H1 (cell line): ENCODE results near the gene RNMT. TPM values are rescaled to one million over a fixed set of nuclear protein-coding genes. Genes with fewer than 3 reads are reported as not detected.

Experiments used
- CTCF ChIA-PET: fragments of 300-600 bp; sonication (Branson Sonifier 250); formaldehyde crosslinking; loops from one replicate; lab custom pipeline; 2021; ENCODE audit not compliant: partially characterized antibody; lab: Charles Lee
- POLR2A ChIA-PET: fragments of 300-600 bp; sonication (Branson Sonifier 250); formaldehyde crosslinking; loops from one replicate; lab custom pipeline; 2021; ENCODE audit warnings: inconsistent platforms; ENCODE audit not compliant: partially characterized antibody; lab: Charles Lee
- DNase-seq, 2 experiments: peaks; one replicate each; pipeline versions ENCODE4 v3.0.0 to v3.0.0-alpha.2; 2010 to 2022; ENCODE audit warnings: low spot score in 2 of 2, low read depth in 1 of 2, mixed read lengths in 1 of 2
- FAIRE-seq: peaks from 2 replicates; lab custom pipeline; 2011; peaks lifted over from hg19 to GRCh38; lab: Jason Lieb, UNC
- H2AFZ ChIP-seq: 2 replicates; pipeline ENCODE4 v1.8.1; 2012; ENCODE audit warnings: low read length, inconsistent platforms
- H2AK5ac ChIP-seq: 2 replicates; pipeline ENCODE4 v1.6.1; 2013; ENCODE audit warnings: low read depth, low read length
- H2BK120ac ChIP-seq: replicated peaks from 2 replicates; pipeline ENCODE3; 2013; ENCODE audit warnings: low read depth, low read length, inconsistent platforms
- H2BK12ac ChIP-seq: 2 replicates; pipeline ENCODE4 v1.6.1; 2013; ENCODE audit warnings: low read depth, low read length
- H2BK15ac ChIP-seq: 2 replicates; pipeline ENCODE4 v1.6.1; 2013; ENCODE audit warnings: low read length
- H2BK20ac ChIP-seq: 2 replicates; pipeline ENCODE4 v1.6.1; 2013; ENCODE audit warnings: low read length
- H2BK5ac ChIP-seq: 2 replicates; pipeline ENCODE4 v1.6.1; 2013; ENCODE audit warnings: low read depth, low read length
- H3K14ac ChIP-seq: 2 replicates; pipeline ENCODE4 v1.6.1; 2013; ENCODE audit warnings: inconsistent platforms; ENCODE audit not compliant: insufficient read length
- H3K18ac ChIP-seq: 2 replicates; pipeline ENCODE4 v1.6.1; 2013; ENCODE audit warnings: low read length; ENCODE audit errors: extremely low read depth
- H3K23ac ChIP-seq: 2 replicates; pipeline ENCODE4 v1.6.1; 2013; ENCODE audit warnings: inconsistent platforms; ENCODE audit not compliant: insufficient read length
- H3K23me2 ChIP-seq: 2 replicates; pipeline ENCODE4 v1.6.1; 2013; ENCODE audit warnings: low read depth, low read length
- H3K27ac ChIP-seq: 2 replicates; pipeline ENCODE4 v1.6.1; 2011; ENCODE audit warnings: low read depth, low read length, inconsistent platforms
- H3K27me3 ChIP-seq, 4 experiments: replicated peaks in 1 of 4; 1 replicate in 1 of 4; 2 replicates in 3 of 4; pipeline versions ENCODE4 v1.6.1 to v1.8.1; 2011 to 2013; ENCODE audit warnings: low read length in 3 of 4, mild to moderate bottlenecking in 3 of 4, inconsistent platforms in 2 of 4, mixed read lengths in 2 of 4, moderate library complexity in 1 of 4; ENCODE audit not compliant: control insufficient read depth in 3 of 4, insufficient read depth in 3 of 4; ENCODE audit errors: extremely low read depth in 1 of 4
- H3K36me3 ChIP-seq, 4 experiments: 2 replicates each; pipeline versions ENCODE4 v1.6.1 to v1.8.1; 2011 to 2013; ENCODE audit warnings: mild to moderate bottlenecking in 4 of 4, low read length in 3 of 4, moderate library complexity in 2 of 4, control low read depth in 1 of 4, inconsistent platforms in 1 of 4; ENCODE audit not compliant: insufficient read depth in 4 of 4, control insufficient read depth in 2 of 4
- H3K4ac ChIP-seq: replicated peaks from 2 replicates; pipeline ENCODE3; 2013; ENCODE audit warnings: low read length, low read depth, mixed read lengths, inconsistent platforms; ENCODE audit not compliant: insufficient read length
- H3K4me1 ChIP-seq, 4 experiments: replicated peaks in 1 of 4; 1 replicate in 1 of 4; 2 replicates in 3 of 4; pipeline versions ENCODE4 v1.6.1 to v1.8.1; 2011 to 2013; ENCODE audit warnings: low read length in 3 of 4, inconsistent platforms in 2 of 4, mixed read lengths in 1 of 4; ENCODE audit not compliant: insufficient read depth in 4 of 4, control insufficient read depth in 3 of 4
- H3K4me2 ChIP-seq, 2 experiments: 2 replicates each; pipeline versions ENCODE4 v1.6.1 to v1.8.1; 2011 to 2013; ENCODE audit warnings: low read depth in 2 of 2, low read length in 2 of 2, control low read depth in 1 of 2, inconsistent platforms in 1 of 2, mild to moderate bottlenecking in 1 of 2; ENCODE audit not compliant: insufficient read depth in 1 of 2
- H3K4me3 ChIP-seq, 4 experiments: fragments of 200-600, 300-600 bp in 1 of 4; sonication (generic), shearing (Covaris generic), sonication (Bioruptor Twin) in 1 of 4; 2 replicates each; pipeline versions ENCODE4 v1.5.1 to v1.8.1; 2011 to 2016; ENCODE audit warnings: low read length in 4 of 4, low read depth in 3 of 4, control low read depth in 2 of 4, inconsistent platforms in 2 of 4, mild to moderate bottlenecking in 2 of 4, mixed read lengths in 1 of 4, moderate library complexity in 1 of 4; ENCODE audit not compliant: insufficient read depth in 2 of 4; ENCODE audit errors: extremely low read depth in 1 of 4
- H3K56ac ChIP-seq: replicated peaks from 2 replicates; pipeline ENCODE3; 2013; ENCODE audit warnings: low read depth, mild to moderate bottlenecking, mixed read lengths, low read length, inconsistent platforms; ENCODE audit not compliant: insufficient read length
- H3K79me1 ChIP-seq: 2 replicates; pipeline ENCODE4 v1.6.1; 2013; ENCODE audit warnings: low read depth, low read length, control low read depth
- H3K79me2 ChIP-seq, 2 experiments: 2 replicates each; pipeline versions ENCODE4 v1.6.1 to v1.8.1; 2012 to 2013; ENCODE audit warnings: low read length in 2 of 2, mild to moderate bottlenecking in 2 of 2, inconsistent platforms in 1 of 2; ENCODE audit not compliant: insufficient read depth in 2 of 2, control insufficient read depth in 1 of 2
- H3K9ac ChIP-seq, 4 experiments: replicated peaks in 1 of 4; 1 replicate in 1 of 4; 2 replicates in 3 of 4; pipeline versions ENCODE4 v1.6.1 to v1.8.1; 2011 to 2013; ENCODE audit warnings: low read depth in 3 of 4, low read length in 3 of 4, control low read depth in 2 of 4, mild to moderate bottlenecking in 2 of 4, moderate library complexity in 2 of 4, inconsistent platforms in 1 of 4; ENCODE audit errors: extremely low read depth in 1 of 4
- H3K9me3 ChIP-seq, 2 experiments: 2 replicates each; pipeline versions ENCODE4 v1.6.1 to v1.8.1; 2012 to 2013; ENCODE audit warnings: mild to moderate bottlenecking in 2 of 2, moderate library complexity in 2 of 2, control low read depth in 1 of 2, inconsistent platforms in 1 of 2, low read depth in 1 of 2, low read length in 1 of 2, mixed read lengths in 1 of 2; ENCODE audit not compliant: insufficient read depth in 2 of 2
- H4K20me1 ChIP-seq, 2 experiments: replicated peaks in 1 of 2; 2 replicates each; pipeline versions ENCODE3 to v1.8.1; 2011 to 2013; ENCODE audit warnings: inconsistent platforms in 2 of 2, low read length in 2 of 2, mild to moderate bottlenecking in 1 of 2; ENCODE audit not compliant: insufficient read depth in 2 of 2, control insufficient read depth in 1 of 2
- H4K5ac ChIP-seq: 2 replicates; pipeline ENCODE4 v1.6.1; 2013; ENCODE audit warnings: low read length, low read depth, mixed read lengths, inconsistent platforms; ENCODE audit not compliant: insufficient read length
- H4K8ac ChIP-seq: 2 replicates; pipeline ENCODE4 v1.8.0; 2013; ENCODE audit warnings: mild to moderate bottlenecking, moderate library complexity, low read length, inconsistent platforms; ENCODE audit not compliant: insufficient read depth; ENCODE audit errors: extremely low read depth
- H4K91ac ChIP-seq: replicated peaks from 2 replicates; pipeline ENCODE3; 2013; ENCODE audit warnings: low read length, mixed read lengths, inconsistent platforms; ENCODE audit not compliant: insufficient read length
- BCL11A ChIP-seq, 2 experiments: IDR thresholded peaks; one replicate each; pipeline ENCODE4 v1.6.1; 2011; ENCODE audit warnings: low read depth in 2 of 2, low read length in 2 of 2, mild to moderate bottlenecking in 2 of 2
- CHD2 ChIP-seq: IDR thresholded peaks from 2 replicates; pipeline ENCODE4 v1.6.1; 2012; ENCODE audit warnings: low read length, improper control_type of control experiment
- EP300 ChIP-seq, 2 experiments: IDR thresholded peaks; 1 replicate in 1 of 2; 2 replicates in 1 of 2; pipeline ENCODE4 v1.6.1; 2011 to 2012; ENCODE audit warnings: low read depth in 2 of 2, low read length in 2 of 2, mild to moderate bottlenecking in 2 of 2, borderline replicate concordance in 1 of 2, inconsistent platforms in 1 of 2, moderate library complexity in 1 of 2
- HDAC2 ChIP-seq, 2 experiments: fragments of 300-600 bp in 1 of 2; sonication (generic) in 1 of 2; IDR thresholded peaks; 2 replicates each; pipeline ENCODE4 v1.6.1; 2011 to 2012; ENCODE audit warnings: low read depth in 2 of 2, low read length in 2 of 2, mild to moderate bottlenecking in 2 of 2, moderate library complexity in 2 of 2, borderline replicate concordance in 1 of 2, inconsistent platforms in 1 of 2
- NANOG ChIP-seq: IDR thresholded peaks from 2 replicates; pipeline ENCODE4 v1.6.1; 2011; ENCODE audit warnings: low read length, low read depth, mild to moderate bottlenecking, inconsistent platforms; ENCODE audit not compliant: insufficient read depth, poor library complexity, severe bottlenecking
- PHF8 ChIP-seq: fragments of 200-600 bp; sonication (generic); conservative IDR thresholded peaks from 2 replicates; pipeline ENCODE4 v1.7.1; 2012; ENCODE audit warnings: low read depth, mild to moderate bottlenecking, inconsistent platforms, low read length, moderate library complexity
- POU5F1 ChIP-seq: IDR thresholded peaks from 2 replicates; pipeline ENCODE4 v1.6.1; 2011; ENCODE audit warnings: low read depth, mild to moderate bottlenecking, low read length, moderate library complexity
- RNF2 ChIP-seq: fragments of 200-900, 300-1000 bp; sonication (generic); IDR thresholded peaks from 2 replicates; pipeline ENCODE4 v1.7.1; 2016; ENCODE audit warnings: borderline replicate concordance, low read depth, mild to moderate bottlenecking, antibody characterized with exemption, low read length; ENCODE audit not compliant: poor library complexity, severe bottlenecking; ENCODE audit errors: missing control alignments
- RXRA ChIP-seq: IDR thresholded peaks from 2 replicates; pipeline ENCODE4 v1.6.1; 2011; ENCODE audit warnings: low read depth, mild to moderate bottlenecking, low read length, moderate library complexity; ENCODE audit not compliant: insufficient read depth
- TCF12 ChIP-seq: IDR thresholded peaks from 2 replicates; pipeline ENCODE4 v1.6.1; 2011; ENCODE audit warnings: low read depth, mild to moderate bottlenecking, low read length
- YY1 ChIP-seq: IDR thresholded peaks from 2 replicates; pipeline ENCODE4 v1.6.1; 2011; ENCODE audit warnings: low read depth, mild to moderate bottlenecking, low read length
- WGBS, 2 experiments: shearing (Covaris generic) in 1 of 2; methylation state at CpG; one replicate each; pipeline versions ENCODE4 v1.1.6 to v1.1.7; 2013 to 2015; ENCODE audit warnings: low lambda C conversion rate in 2 of 2, mixed read lengths in 2 of 2, inconsistent platforms in 1 of 2, low coverage in 1 of 2, missing lambda C conversion rate in 1 of 2; ENCODE audit not compliant: insufficient replicate concordance in 2 of 2, insufficient coverage in 1 of 2, insufficient read length in 1 of 2; ENCODE audit errors: extremely low coverage in 1 of 2, missing lambda C conversion rate in 1 of 2; 5-methylcytosine and 5-hydroxymethylcytosine counted together
- polyA plus RNA-seq, 7 experiments: library from polyadenylated mRNA; depleted of rRNA in 3 of 7; stranded (reverse) in 5 of 7; unstranded in 2 of 7; fragments of >200 nt in 5 of 7; fragments of 200-250 nt in 2 of 7; gene quantifications; 1 replicate in 5 of 7; 2 replicates in 1 of 7; 4 replicates in 1 of 7; pipeline versions ENCODE4 v1.2.1 to v1.2.3, GENCODE V29; 2011 to 2013; ENCODE audit warnings: missing spikeins in 2 of 7, mixed read lengths in 2 of 7
- total RNA-seq: library from RNA; stranded (reverse); fragmentation: NEBNext Ultra II Directional; extraction: Animal tissue kit (Norgen Biotek cat#: 25700); gene quantifications from 2 replicates; pipeline ENCODE4 v1.2.1, GENCODE V29; 2021
- TF ChIP-seq, protein P1 (sequence below): IDR thresholded peaks from 2 replicates; pipeline ENCODE4 v1.6.1; 2011; ENCODE audit warnings: low read length, improper control_type of control experiment

RNMT gene
- total and polyA plus RNA-seq, 2 of the 8 experiments (the other 6 are each of a cell fraction or from before 2014, with no cell fraction given): 25.3 to 63.5 TPM

DNA sequence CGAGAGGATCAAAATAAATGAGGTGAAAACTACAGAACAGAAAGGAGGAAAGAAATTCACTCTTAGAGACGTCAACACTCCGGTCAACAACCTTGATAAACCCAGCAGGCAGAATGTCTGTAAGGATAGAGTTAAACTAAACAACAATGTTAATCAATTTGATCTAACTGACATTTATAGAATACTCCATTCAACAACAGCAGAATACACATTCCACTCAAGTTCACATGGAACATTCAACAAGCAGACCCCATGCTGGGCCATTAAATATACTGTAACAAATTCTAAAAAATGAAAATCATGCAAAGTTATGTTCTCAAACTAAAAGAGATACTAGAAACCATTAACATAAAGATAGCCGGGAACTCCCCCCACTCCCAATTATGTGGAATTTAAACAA lies 41.9 kb upstream of the RNMT start:
- Histone ChIP-seq H4K8ac (no peak overlapping the region), H3K23ac (no peak overlapping the region), H2BK15ac (no peak overlapping the region), H3K4me3 (no peak overlapping the region), H2BK5ac (no peak overlapping the region), H3K9me3 (no peaks in the 10 kb centered on the region), H4K20me1 (peaks cover 0 to 5% of the 10 kb centered on the region in 2 experiments), H4K5ac (no peak overlapping the region), H3K9ac (no peak overlapping the region), H3K79me2 (peaks cover 5 to 47% of the 10 kb centered on the region in 2 experiments; a peak in 3 of 4 replicates), H2AFZ (no peak overlapping the region), H3K27ac (no peak overlapping the region), H2BK20ac (no peak overlapping the region), H2BK12ac (no peak overlapping the region), H3K23me2 (0 out of 2 replicates have a peak, but pooled peaks cover 1% of the 10 kb centered on the region), H3K56ac (no peak overlapping the region), H3K14ac (no peak overlapping the region), H2BK120ac (no peak overlapping the region), H2AK5ac (no peak overlapping the region), H3K4ac (no peak overlapping the region), H3K79me1 (peaks cover 2% of the 10 kb centered on the region; the same call in 1 of the 2 replicates), H3K4me1 (no peaks in the 10 kb centered on the region; a peak in 1 of 7 replicates), H4K91ac (no peak overlapping the region), H3K4me2 (no peak overlapping the region), H3K27me3 (no peaks in the 10 kb centered on the region), H3K36me3 (no peaks in the 10 kb centered on the region), H3K18ac (no peak overlapping the region)
- DNase-seq: no peak
- 91% methylated on average over 4 of the region's 4 CpGs; no CpG with 5 or more reads in 1 of the 2 experiments for WGBS, 2 experiments
- no peak for TF ChIP-seq BCL11A (IDR thresholded peaks at IDR 0.05; ENCODE audit: low read depth in 2 of 2, low read length in 2 of 2)
- no peak for TF ChIP-seq NANOG
- no peak for TF ChIP-seq YY1
- no peak for TF ChIP-seq HDAC2 (IDR thresholded peaks at IDR 0.05; ENCODE audit: borderline replicate concordance in 1 of 2, low read depth in 2 of 2, low read length in 2 of 2)
- no peak for TF ChIP-seq CHD2
- no peak for TF ChIP-seq POU5F1
- TF ChIP-seq, protein P1, sequence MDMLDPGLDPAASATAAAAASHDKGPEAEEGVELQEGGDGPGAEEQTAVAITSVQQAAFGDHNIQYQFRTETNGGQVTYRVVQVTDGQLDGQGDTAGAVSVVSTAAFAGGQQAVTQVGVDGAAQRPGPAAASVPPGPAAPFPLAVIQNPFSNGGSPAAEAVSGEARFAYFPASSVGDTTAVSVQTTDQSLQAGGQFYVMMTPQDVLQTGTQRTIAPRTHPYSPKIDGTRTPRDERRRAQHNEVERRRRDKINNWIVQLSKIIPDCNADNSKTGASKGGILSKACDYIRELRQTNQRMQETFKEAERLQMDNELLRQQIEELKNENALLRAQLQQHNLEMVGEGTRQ: no peak
- no peak for TF ChIP-seq EP300 (IDR thresholded peaks at IDR 0.05; ENCODE audit: borderline replicate concordance in 1 of 2, low read depth in 2 of 2, low read length in 2 of 2)
- no peak for TF ChIP-seq PHF8
- no peak for TF ChIP-seq TCF12
- TF ChIP-seq RNF2: no peak
- no peak for TF ChIP-seq RXRA
- ChIA-PET POLR2A (no interaction called here), CTCF (no interaction called here)
- no peak for FAIRE-seq
